ENCODE measurements around the gene CSNK1D.

GRCh38 chr17:82267575-82268379 is 5.7 kb downstream of the CSNK1D start:
- TF ChIP-seq CTCF (IDR thresholded peaks at IDR 0.05): no peak
- no peak for TF ChIP-seq POLR2A (IDR thresholded peaks at IDR 0.05)
- TF ChIP-seq EP300 (IDR thresholded peaks at IDR 0.05): no peak

All from suprapubic skin (tissue), 3 donors.